ENCODE data around the gene ADPRM. TPM values are rescaled to one million over a fixed set of nuclear protein-coding genes. Genes with fewer than 3 reads are reported as not detected.

The ADPRM gene
- total and polyA plus RNA-seq, 8 donors: 6.2 to 25.7 (median 19.9) TPM

DNA sequence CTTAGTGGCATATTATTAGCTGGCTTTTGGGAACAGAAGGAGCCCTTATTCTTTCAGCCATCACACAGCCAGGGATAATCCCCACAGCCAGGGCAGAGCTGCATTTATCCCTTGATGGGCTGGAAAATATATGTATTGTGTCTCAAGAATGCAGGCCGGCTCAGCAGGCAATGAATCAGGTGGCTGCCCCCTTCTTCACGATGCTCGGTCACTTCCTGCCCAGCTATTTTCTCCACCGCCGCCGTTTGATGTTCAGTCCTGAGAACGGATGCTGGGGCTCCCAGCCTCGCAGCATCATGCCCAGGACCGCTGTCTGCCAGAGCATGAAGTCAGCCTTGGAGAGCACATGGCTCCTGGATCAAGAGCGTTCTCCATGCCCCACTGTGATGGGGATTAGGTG is 36.0 kb upstream of the ADPRM start:
- Histone ChIP-seq H3K36me3 (no peaks in the 10 kb centered on the region), H3K4me3 (no peak overlapping the region), H3K4me1 (no peaks in the 10 kb centered on the region), H3K27ac (no peak overlapping the region), H3K9me3 (no peaks in the 10 kb centered on the region), H3K27me3 (no peaks in the 10 kb centered on the region)
- no peak for TF ChIP-seq CTCF (IDR thresholded peaks at IDR 0.05)
- DNase-seq (no peak), ATAC-seq (no peak)
- intact Hi-C loops (cut with DNase I): no loop called here

DNA sequence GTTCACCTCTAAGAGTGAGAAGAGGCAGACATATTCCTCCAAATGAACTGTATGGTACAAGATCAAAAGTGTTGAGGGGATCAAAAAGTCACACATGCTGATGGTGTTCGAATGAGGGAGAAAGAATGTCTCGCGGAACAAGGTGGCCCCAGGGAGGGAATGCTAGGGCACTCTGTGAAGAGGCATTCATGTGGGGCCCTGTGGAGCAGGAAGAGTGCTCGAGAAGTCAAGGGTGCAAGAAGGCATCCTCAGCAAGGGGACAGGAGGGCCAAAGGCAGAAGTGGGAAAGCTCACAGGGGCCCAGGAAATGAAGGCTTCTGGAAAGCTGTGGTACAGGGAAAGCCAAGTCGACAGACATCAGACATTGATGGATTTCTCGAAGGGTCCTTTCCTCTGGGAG is 34.2 kb upstream of the ADPRM start:
- no peak overlapping the region for H3K4me3 ChIP-seq
- no peaks in the 10 kb centered on the region for H3K4me1 ChIP-seq
- no peak for DNase-seq
- ATAC-seq: no peak
- intact Hi-C loops (cut with DNase I): no loop called here
- no peaks in the 10 kb centered on the region for H3K27me3 ChIP-seq
- no peaks in the 10 kb centered on the region for H3K9me3 ChIP-seq
- no peaks in the 10 kb centered on the region for H3K36me3 ChIP-seq
- no peak for TF ChIP-seq CTCF (IDR thresholded peaks at IDR 0.05)
- no peak overlapping the region for H3K27ac ChIP-seq

DNA sequence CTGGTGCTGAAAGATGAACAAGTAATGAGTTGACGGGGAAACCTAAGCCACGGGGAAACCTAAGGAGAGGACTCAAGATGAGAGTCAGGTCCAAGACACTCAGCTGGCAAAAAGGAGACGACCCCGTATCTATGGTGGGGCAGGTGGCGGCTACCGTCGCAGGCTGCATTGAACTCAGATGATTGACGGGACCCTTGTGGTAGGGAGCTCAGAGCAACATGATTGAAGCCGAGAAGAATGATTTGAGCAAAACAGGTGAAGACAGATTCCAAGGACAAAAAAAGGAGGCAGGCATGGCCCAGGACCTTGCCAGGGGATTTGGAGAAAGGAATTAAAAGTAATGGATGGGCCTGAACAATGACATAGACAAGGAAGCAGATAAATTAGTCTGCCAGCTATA is 32.8 kb upstream of the ADPRM start:
- no peaks in the 10 kb centered on the region for H3K36me3 ChIP-seq
- H3K27me3 ChIP-seq: no peaks in the 10 kb centered on the region
- ATAC-seq: no peak
- no peak for TF ChIP-seq CTCF (IDR thresholded peaks at IDR 0.05)
- no peaks in the 10 kb centered on the region for H3K4me1 ChIP-seq
- H3K27ac ChIP-seq: no peak overlapping the region
- no peak for DNase-seq
- no peaks in the 10 kb centered on the region for H3K9me3 ChIP-seq
- intact Hi-C loops (cut with DNase I): no loop called here
- H3K4me3 ChIP-seq: no peak overlapping the region

DNA sequence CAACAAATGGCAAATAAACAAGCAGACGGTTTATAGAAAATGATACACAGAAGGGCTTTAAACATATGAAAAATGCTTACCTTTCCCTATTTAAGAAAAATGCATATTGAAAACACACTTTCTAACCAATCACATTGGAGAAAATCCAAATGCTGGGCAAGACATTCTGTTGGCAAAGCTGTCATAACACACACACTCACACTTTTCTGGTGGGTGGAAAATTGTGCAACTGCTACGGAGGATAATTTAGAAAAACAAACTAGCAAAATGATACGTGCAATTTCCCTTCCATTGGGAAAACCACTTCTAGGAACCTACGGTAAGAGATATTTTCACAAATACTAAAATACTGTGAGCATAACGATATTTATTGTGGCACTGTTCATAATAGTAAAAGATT is 30.5 kb upstream of the ADPRM start:
- Histone ChIP-seq H3K9me3 (no peaks in the 10 kb centered on the region), H3K27ac (no peak overlapping the region), H3K27me3 (no peaks in the 10 kb centered on the region), H3K4me3 (no peak overlapping the region), H3K36me3 (no peaks in the 10 kb centered on the region), H3K4me1 (no peaks in the 10 kb centered on the region)
- ATAC-seq (no peak), DNase-seq (no peak)
- intact Hi-C loops (cut with DNase I): no loop called here
- TF ChIP-seq CTCF (IDR thresholded peaks at IDR 0.05): no peak

GRCh38 chr17:10668775-10669174 is 28.6 kb upstream of the ADPRM start:
- peaks cover 0 to 7% of the 10 kb centered on the region in 2 donors for H3K36me3 ChIP-seq
- H3K27ac ChIP-seq: no peak overlapping the region
- H3K4me1 ChIP-seq: no peaks in the 10 kb centered on the region
- no peak for TF ChIP-seq CTCF (IDR thresholded peaks at IDR 0.05)
- H3K27me3 ChIP-seq: no peaks in the 10 kb centered on the region
- no peak for ATAC-seq
- DNase-seq: no peak
- H3K9me3 ChIP-seq: no peaks in the 10 kb centered on the region
- intact Hi-C loops (cut with DNase I): no loop called here
- H3K4me3 ChIP-seq: no peak overlapping the region

Measured in left lung (tissue), 10 donors.